IMR-90 (cell line): Measurements from ENCODE around the gene DCDC1. TPM values are rescaled to one million over a fixed set of nuclear protein-coding genes. Genes with fewer than 3 reads are reported as not detected.

ENCODE experiments used
- ATAC-seq: fragments of 200-7000 bp; cut with Tn5 transposase; 2 replicates; pipeline ENCODE4 v1.9.1; 2020; ENCODE audit warnings: low read depth, mild to moderate bottlenecking, moderate library complexity
- BruUV-seq: library from RNA; stranded (reverse); fragments of 400-500 nt; replicated peaks from 2 replicates; lab custom pipeline; 2021; lab: Mats Ljungman, UMichigan
- CTCF ChIA-PET: fragments of 300-600 bp; formaldehyde crosslinking; extraction: SDS; loops from one replicate; lab custom pipeline; 2021; ENCODE audit warnings: antibody characterized with exemption; lab: Yijun Ruan, JAX
- POLR2A ChIA-PET: fragments of 300-600 bp; sonication (Branson Sonifier 250); formaldehyde crosslinking; loops from one replicate; lab custom pipeline; 2022; ENCODE audit warnings: antibody characterized with exemption; ENCODE audit not compliant: unreplicated experiment; lab: Charles Lee
- DNase-seq: peaks from one replicate; pipeline ENCODE4 v3.0.0; 2013
- H2AFZ ChIP-seq: replicated peaks from 2 replicates; pipeline ENCODE3; 2013; ENCODE audit warnings: low read length, mild to moderate bottlenecking; ENCODE audit not compliant: poor library complexity
- H2AK5ac ChIP-seq: 2 replicates; pipeline ENCODE4 v1.6.1; 2013; ENCODE audit warnings: low read depth, low read length, inconsistent platforms
- H2AK9ac ChIP-seq: replicated peaks from 2 replicates; pipeline ENCODE3; 2013; ENCODE audit warnings: mild to moderate bottlenecking, low read depth, low read length, moderate library complexity; ENCODE audit not compliant: poor library complexity
- H2BK120ac ChIP-seq: 2 replicates; pipeline ENCODE4 v1.6.1; 2013; ENCODE audit warnings: low read depth, low read length, inconsistent platforms
- H2BK15ac ChIP-seq: 3 replicates; pipeline ENCODE4 v1.6.1; 2013; ENCODE audit warnings: low read depth, low read length, inconsistent platforms
- H2BK20ac ChIP-seq: 2 replicates; pipeline ENCODE4 v1.6.1; 2013; ENCODE audit warnings: low read depth, mild to moderate bottlenecking, inconsistent platforms, low read length, moderate library complexity
- H2BK5ac ChIP-seq: 2 replicates; pipeline ENCODE4 v1.6.1; 2013; ENCODE audit warnings: mild to moderate bottlenecking, low read depth, low read length, inconsistent platforms; ENCODE audit not compliant: poor library complexity, severe bottlenecking
- H3K14ac ChIP-seq: replicated peaks from 2 replicates; pipeline ENCODE4 v1.6.1; 2013; ENCODE audit warnings: low read depth, low read length, inconsistent platforms
- H3K18ac ChIP-seq: 2 replicates; pipeline ENCODE4 v1.6.1; 2013; ENCODE audit warnings: low read depth, low read length, control low read depth
- H3K23ac ChIP-seq: 2 replicates; pipeline ENCODE4 v1.6.1; 2013; ENCODE audit warnings: low read depth, low read length, inconsistent platforms
- H3K27ac ChIP-seq: 2 replicates; pipeline ENCODE4 v1.5.1; 2013; ENCODE audit warnings: mild to moderate bottlenecking, control low read depth, low read length; ENCODE audit not compliant: insufficient read depth
- H3K27me3 ChIP-seq: 2 replicates; pipeline ENCODE4 v1.6.1; 2013; ENCODE audit warnings: low read length; ENCODE audit not compliant: control insufficient read depth, insufficient read depth
- H3K36me3 ChIP-seq: 2 replicates; pipeline ENCODE4 v1.6.1; 2013; ENCODE audit warnings: low read length, mixed read lengths; ENCODE audit not compliant: control insufficient read depth, insufficient read depth
- H3K4ac ChIP-seq: 2 replicates; pipeline ENCODE4 v1.6.1; 2013; ENCODE audit warnings: low read depth, low read length, inconsistent platforms
- H3K4me1 ChIP-seq: 2 replicates; pipeline ENCODE4 v1.6.1; 2013; ENCODE audit warnings: low read length, mixed read lengths; ENCODE audit not compliant: control insufficient read depth, insufficient read depth
- H3K4me2 ChIP-seq: 2 replicates; pipeline ENCODE4 v1.6.1; 2013; ENCODE audit warnings: low read depth, mild to moderate bottlenecking, control low read depth, low read length, moderate library complexity
- H3K4me3 ChIP-seq: 2 replicates; pipeline ENCODE4 v1.5.1; 2013; ENCODE audit warnings: low read depth, mild to moderate bottlenecking, control low read depth, low read length, moderate library complexity; ENCODE audit not compliant: insufficient read depth
- H3K56ac ChIP-seq: 2 replicates; pipeline ENCODE4 v1.6.1; 2013; ENCODE audit warnings: low read length, inconsistent platforms; ENCODE audit not compliant: insufficient read depth; ENCODE audit errors: extremely low read depth
- H3K79me1 ChIP-seq, 2 experiments: 2 replicates each; pipeline ENCODE4 v1.6.1; 2013; ENCODE audit warnings: low read length in 2 of 2, inconsistent platforms in 1 of 2, low read depth in 1 of 2
- H3K9ac ChIP-seq: 2 replicates; pipeline ENCODE4 v1.6.1; 2013; ENCODE audit warnings: low read depth, low read length, control low read depth
- H3K9me1 ChIP-seq: 2 replicates; pipeline ENCODE4 v1.6.1; 2013; ENCODE audit warnings: low read length, inconsistent platforms; ENCODE audit not compliant: insufficient read depth
- H3K9me3 ChIP-seq: 2 replicates; pipeline ENCODE4 v1.6.1; 2013; ENCODE audit warnings: low read length; ENCODE audit not compliant: control insufficient read depth, insufficient read depth
- H4K20me1 ChIP-seq: 2 replicates; pipeline ENCODE4 v1.6.1; 2013; ENCODE audit warnings: low read length, inconsistent platforms; ENCODE audit not compliant: insufficient read depth
- H4K5ac ChIP-seq: 2 replicates; pipeline ENCODE4 v1.6.1; 2013; ENCODE audit warnings: mild to moderate bottlenecking, low read depth, low read length, control low read depth
- H4K8ac ChIP-seq, 2 experiments: 2 replicates each; pipeline ENCODE4 v1.6.1; 2013; ENCODE audit warnings: low read depth in 2 of 2, low read length in 2 of 2, control low read depth in 1 of 2, inconsistent platforms in 1 of 2
- H4K91ac ChIP-seq: 2 replicates; pipeline ENCODE4 v1.6.1; 2013; ENCODE audit warnings: low read depth, low read length, inconsistent platforms; ENCODE audit not compliant: insufficient read depth
- BHLHE40 ChIP-seq: fragments of 150-350 bp; IDR thresholded peaks from 2 replicates; pipeline ENCODE4 v1.6.1; 2016; ENCODE audit warnings: mild to moderate bottlenecking, low read depth, low read length
- CHD1 ChIP-seq: IDR thresholded peaks from 2 replicates; pipeline ENCODE4 v1.6.1; 2012; ENCODE audit warnings: low read depth, low read length, improper control_type of control experiment
- CTCF ChIP-seq: conservative IDR thresholded peaks from 2 replicates; pipeline ENCODE4 v1.5.1; 2012; ENCODE audit warnings: mild to moderate bottlenecking, low read depth, low read length, improper control_type of control experiment
- ELK1 ChIP-seq: fragments of 150-350 bp; IDR thresholded peaks from 2 replicates; pipeline ENCODE4 v1.6.1; 2016; ENCODE audit warnings: low read depth, mild to moderate bottlenecking, low read length, moderate library complexity, borderline replicate concordance
- FOS ChIP-seq: fragments of 150-350 bp; IDR thresholded peaks from 2 replicates; pipeline ENCODE4 v1.6.1; 2016; ENCODE audit warnings: low read depth, low read length
- MAZ ChIP-seq: IDR thresholded peaks from 2 replicates; pipeline ENCODE4 v1.6.1; 2012; ENCODE audit warnings: low read depth, mild to moderate bottlenecking, low read length, improper control_type of control experiment, moderate library complexity, borderline replicate concordance
- RFX5 ChIP-seq: IDR thresholded peaks from 2 replicates; pipeline ENCODE4 v1.8.0; 2012; ENCODE audit warnings: low read depth, mild to moderate bottlenecking, low read length, moderate library complexity
- USF2 ChIP-seq: fragments of 150-350 bp; IDR thresholded peaks from 2 replicates; pipeline ENCODE4 v1.6.1; 2017; ENCODE audit warnings: mild to moderate bottlenecking, antibody characterized with exemption, low read length, low read depth
- WGBS, 2 experiments: methylation state at CpG; one replicate each; pipeline versions ENCODE4 v1.1.5 to v1.1.7; 2013; ENCODE audit warnings: missing lambda C conversion rate in 2 of 2; ENCODE audit not compliant: insufficient read length in 1 of 2; ENCODE audit errors: extremely low coverage in 2 of 2; 5-methylcytosine and 5-hydroxymethylcytosine counted together
- dilution Hi-C: fragments of 300-500 bp; cut with HindIII; formaldehyde crosslinking; loops from one replicate; pipeline ENCODE4 v1.14.3; 2018; ENCODE audit warnings: low sequenced_read_pairs; ENCODE audit not compliant: unreplicated experiment
- in situ Hi-C: fragments of 300-500 bp; cut with MboI; formaldehyde crosslinking; loops from 3 replicates; pipeline ENCODE4 v1.14.3; 2019; ENCODE audit warnings: low sequenced_read_pairs, inconsistent platforms, mixed read lengths
- intact Hi-C: fragments of 100-400 bp; cut with micrococcal nuclease; formaldehyde crosslinking; loops from 2 replicates; pipeline ENCODE4 v1.10.0; 2022
- polyA plus RNA-seq, 3 experiments: library from polyadenylated mRNA; depleted of rRNA; stranded (reverse); fragments of >200 nt; gene quantifications; 2 replicates each; pipeline ENCODE4 v1.2.3, GENCODE V29; 2012; ENCODE audit warnings: low replicate concordance in 1 of 3
- total RNA-seq: library from RNA; depleted of rRNA; stranded (reverse); fragments of >200 nt; gene quantifications from 2 replicates; pipeline ENCODE4 v1.2.3, GENCODE V29; 2012

The DCDC1 gene
- total and polyA plus RNA-seq, 2 of the 4 experiments (the other 2 are of a cell fraction), result not detected

- no peak overlapping the region for H3K4me3 ChIP-seq
- in situ Hi-C loops (no loop called here), intact Hi-C loops (no loop called here), dilution Hi-C loops (no loop called here)
- no TSS peak for BruUV-seq
- H3K4ac ChIP-seq, result no peak overlapping the region
- POLR2A ChIA-PET, result no interaction called here
- no peak overlapping the region for H3K56ac ChIP-seq
- H2AFZ ChIP-seq, result no peak overlapping the region
- H2BK120ac ChIP-seq, result no peak overlapping the region
- H3K4me2 ChIP-seq, result no peak overlapping the region
- no peaks in the 10 kb centered on the region for H3K9me1 ChIP-seq
- H3K27me3 ChIP-seq, result no peaks in the 10 kb centered on the region
- TF ChIP-seq MAZ (no peak), ELK1 (no peak), RFX5 (no peak), FOS (no peak), USF2 (no peak), CTCF (no peak), BHLHE40 (no peak), CHD1 (no peak)
- no peak overlapping the region for H4K8ac ChIP-seq
- no peak overlapping the region for H2AK5ac ChIP-seq
- H3K79me1 ChIP-seq, result no peaks in the 10 kb centered on the region
- H2AK9ac ChIP-seq, result no peak overlapping the region
- no peak for ATAC-seq
- H3K27ac ChIP-seq, result no peak overlapping the region
- WGBS, 2 experiments, result no CpG with 5 or more reads among the region's 2 CpGs
- H3K4me1 ChIP-seq, result no peaks in the 10 kb centered on the region
- no peak overlapping the region for H4K5ac ChIP-seq
- DNase-seq, result no peak
- H3K9ac ChIP-seq, result no peak overlapping the region
- no peak overlapping the region for H2BK5ac ChIP-seq
- H3K18ac ChIP-seq, result no peak overlapping the region
- no peak overlapping the region for H3K23ac ChIP-seq
- H3K36me3 ChIP-seq, result no peaks in the 10 kb centered on the region
- no peak overlapping the region for H4K91ac ChIP-seq
- H4K20me1 ChIP-seq, result no peaks in the 10 kb centered on the region
- no peak overlapping the region for H2BK20ac ChIP-seq
- no peak overlapping the region for H3K14ac ChIP-seq
- CTCF ChIA-PET, result no interaction called here
- H2BK15ac ChIP-seq, result no peak overlapping the region
- H3K9me3 ChIP-seq, result no peaks in the 10 kb centered on the region
Observed at GRCh38 chr11:30868626-30869081, 500.9 kb downstream of the DCDC1 start.
